Body of pancreas (tissue), 4 donors: ENCODE data around the gene AJAP1. TPM values are rescaled to one million over a fixed set of nuclear protein-coding genes. Genes with fewer than 3 reads are reported as not detected.

Experiments used
- ATAC-seq: fragments of 150-250 bp; one replicate; pipeline ENCODE4 v1.9.1; 2016
- DNase-seq, 4 donors: peaks; one replicate each; pipeline ENCODE4 v3.0.0-alpha.2; 2019
- H3K27ac ChIP-seq, 4 donors: fragments of 200-600 bp; sonication (generic); 1 replicate in 3 of 4; 2 replicates in 1 of 4; pipeline versions ENCODE4 v1.5.1 to v1.6.1; 2016 to 2019; ENCODE audit warnings: mild to moderate bottlenecking in 1 of 4, mixed read lengths in 1 of 4, moderate library complexity in 1 of 4
- H3K27me3 ChIP-seq, 2 donors: fragments of 200-600 bp; sonication (generic); one replicate each; pipeline ENCODE4 v1.6.0; 2016; ENCODE audit warnings: mild to moderate bottlenecking in 1 of 2
- H3K36me3 ChIP-seq, 2 donors: fragments of 200-600 bp; sonication (generic); replicated peaks in 1 of 2; 2 replicates each; pipeline ENCODE4 v1.5.1; 2016; ENCODE audit warnings: low read depth in 2 of 2; ENCODE audit not compliant: insufficient read depth in 1 of 2
- H3K4me1 ChIP-seq: fragments of 200-600 bp; sonication (generic); one replicate; pipeline ENCODE4 v1.6.0; 2016
- H3K4me3 ChIP-seq, 2 donors: fragments of 200-600 bp; sonication (generic); 1 replicate in 1 of 2; 2 replicates in 1 of 2; pipeline ENCODE4 v1.5.1; 2016 to 2019
- H3K9me3 ChIP-seq, 3 donors: fragments of 200-600 bp; sonication (generic); 1 replicate in 2 of 3; 2 replicates in 1 of 3; pipeline ENCODE4 v1.5.1; 2016
- POLR2A ChIP-seq, 3 donors: fragments of 450-650 bp; IDR thresholded peaks; one replicate each; pipeline ENCODE4 v1.6.1; 2016; ENCODE audit warnings: antibody characterized with exemption in 3 of 3, mild to moderate bottlenecking in 2 of 3
- WGBS, 2 donors: methylation state at CpG; one replicate each; pipeline ENCODE4 v1.1.5; 2017; 5-methylcytosine and 5-hydroxymethylcytosine counted together
- intact Hi-C: fragments of 100-400 bp; cut with DNase I; formaldehyde crosslinking; loops from one replicate; pipeline ENCODE4 v1.15.1; 2023
- total RNA-seq, 2 donors: library from RNA; depleted of rRNA; stranded (reverse); fragments of >200 nt; gene quantifications; one replicate each; pipeline ENCODE4 v1.1.0, GENCODE V29; 2016
- TF ChIP-seq, protein P1 (sequence below), 7 experiments: fragments of 450-650 bp in 4 of 7; fragments of 200-600 bp in 3 of 7; sonication (generic) in 3 of 7; IDR thresholded peaks; one replicate each; pipeline ENCODE4 v1.5.1; 2016 to 2019; ENCODE audit warnings: antibody characterized with exemption in 7 of 7

AJAP1 gene
- total RNA-seq, 2 donors from 2014 or later: 0.66 to 2.9 TPM

DNA sequence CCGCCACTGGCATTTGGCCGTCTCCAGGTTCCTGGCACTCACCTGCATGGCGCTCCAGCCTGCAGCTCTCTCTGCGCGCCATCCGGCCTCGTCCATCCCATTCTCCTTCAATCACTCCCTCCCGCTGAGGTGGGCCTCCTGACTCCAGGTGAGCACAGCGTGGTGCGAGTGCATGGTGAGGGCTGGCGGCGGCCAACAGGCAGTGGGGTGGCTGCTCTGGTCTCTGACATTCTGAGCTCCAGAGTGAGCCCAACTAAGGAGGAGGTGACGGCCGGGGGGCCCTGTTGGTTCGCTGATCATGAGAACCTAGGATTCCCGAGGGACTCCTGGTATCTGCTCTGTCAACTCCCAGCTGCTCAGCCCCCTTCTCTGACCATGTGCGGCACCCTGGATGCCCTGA lies 130.4 kb downstream of the AJAP1 start:
- no peak overlapping the region for H3K27ac ChIP-seq
- ATAC-seq: no peak
- 76 to 84% methylated on average over 12 to 17 of the region's 17 CpGs for WGBS, 2 donors
- intact Hi-C loops: no loop called here
- H3K4me1 ChIP-seq: no peaks in the 10 kb centered on the region
- no peaks in the 10 kb centered on the region for H3K9me3 ChIP-seq
- no peaks in the 10 kb centered on the region for H3K36me3 ChIP-seq
- no peak overlapping the region for H3K4me3 ChIP-seq
- no peak for TF ChIP-seq POLR2A (IDR thresholded peaks at IDR 0.05)
- TF ChIP-seq, protein P1, sequence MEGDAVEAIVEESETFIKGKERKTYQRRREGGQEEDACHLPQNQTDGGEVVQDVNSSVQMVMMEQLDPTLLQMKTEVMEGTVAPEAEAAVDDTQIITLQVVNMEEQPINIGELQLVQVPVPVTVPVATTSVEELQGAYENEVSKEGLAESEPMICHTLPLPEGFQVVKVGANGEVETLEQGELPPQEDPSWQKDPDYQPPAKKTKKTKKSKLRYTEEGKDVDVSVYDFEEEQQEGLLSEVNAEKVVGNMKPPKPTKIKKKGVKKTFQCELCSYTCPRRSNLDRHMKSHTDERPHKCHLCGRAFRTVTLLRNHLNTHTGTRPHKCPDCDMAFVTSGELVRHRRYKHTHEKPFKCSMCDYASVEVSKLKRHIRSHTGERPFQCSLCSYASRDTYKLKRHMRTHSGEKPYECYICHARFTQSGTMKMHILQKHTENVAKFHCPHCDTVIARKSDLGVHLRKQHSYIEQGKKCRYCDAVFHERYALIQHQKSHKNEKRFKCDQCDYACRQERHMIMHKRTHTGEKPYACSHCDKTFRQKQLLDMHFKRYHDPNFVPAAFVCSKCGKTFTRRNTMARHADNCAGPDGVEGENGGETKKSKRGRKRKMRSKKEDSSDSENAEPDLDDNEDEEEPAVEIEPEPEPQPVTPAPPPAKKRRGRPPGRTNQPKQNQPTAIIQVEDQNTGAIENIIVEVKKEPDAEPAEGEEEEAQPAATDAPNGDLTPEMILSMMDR (IDR thresholded peaks at IDR 0.05): no peak
- no peak for DNase-seq
- H3K27me3 ChIP-seq: no peaks in the 10 kb centered on the region

DNA sequence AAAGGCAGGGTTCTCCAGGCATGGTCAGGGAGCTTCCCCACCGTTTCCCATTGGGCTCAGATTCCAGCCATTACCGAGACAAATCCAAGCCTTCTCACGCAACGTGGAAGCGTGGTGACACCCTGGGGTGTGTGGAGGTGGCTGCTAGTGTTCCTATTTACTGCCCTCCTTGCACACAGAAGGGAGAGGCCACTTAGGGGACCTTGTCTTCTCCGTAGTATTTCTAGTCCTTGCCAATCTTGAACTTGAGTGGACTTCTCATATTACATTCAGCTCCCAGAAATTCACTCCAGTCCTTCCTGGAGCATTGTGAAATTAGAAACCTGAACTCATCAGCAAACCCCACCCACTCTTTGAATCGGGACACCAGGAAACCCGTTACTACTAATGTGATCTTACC lies 131.6 kb downstream of the AJAP1 start:
- H3K36me3 ChIP-seq: no peaks in the 10 kb centered on the region
- no peaks in the 10 kb centered on the region for H3K9me3 ChIP-seq
- TF ChIP-seq, protein P1 (IDR thresholded peaks at IDR 0.05): no peak
- no peak for TF ChIP-seq POLR2A (IDR thresholded peaks at IDR 0.05)
- no peak overlapping the region for H3K4me3 ChIP-seq
- ATAC-seq: no peak
- no peak for DNase-seq
- H3K27ac ChIP-seq: no peak overlapping the region
- 86% methylated on average over 8 of the region's 8 CpGs for WGBS, 2 donors
- intact Hi-C loops: no loop called here
- H3K4me1 ChIP-seq: no peaks in the 10 kb centered on the region
- no peaks in the 10 kb centered on the region for H3K27me3 ChIP-seq

DNA sequence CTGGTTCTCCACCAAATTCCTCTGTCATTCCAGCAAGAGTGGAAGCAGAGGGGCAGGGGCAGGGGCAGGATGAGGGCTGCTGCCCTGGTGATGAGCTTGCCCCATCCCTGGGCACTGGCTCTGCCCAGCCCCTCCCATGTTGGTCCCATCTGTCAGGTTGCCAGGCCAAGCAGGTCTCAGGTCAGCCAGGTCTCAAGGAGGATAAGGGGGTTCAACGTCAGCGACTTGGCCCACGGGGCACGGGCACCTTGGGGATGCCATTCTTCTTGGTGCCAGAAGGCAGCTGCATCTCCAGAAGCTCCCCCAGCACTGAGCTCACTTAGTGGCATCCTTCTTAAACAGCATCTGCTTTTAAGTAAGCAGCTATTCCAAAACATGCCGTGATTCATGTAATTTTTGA lies 133.1 kb downstream of the AJAP1 start:
- no peaks in the 10 kb centered on the region for H3K4me1 ChIP-seq
- DNase-seq (no peak), ATAC-seq (no peak)
- H3K4me3 ChIP-seq: no peak overlapping the region
- WGBS, 2 donors: 67 to 71% methylated on average over 5 of the region's 5 CpGs
- no peak for TF ChIP-seq POLR2A (IDR thresholded peaks at IDR 0.05)
- TF ChIP-seq, protein P1 (IDR thresholded peaks at IDR 0.05): no peak
- H3K27me3 ChIP-seq: no peaks in the 10 kb centered on the region
- no peaks in the 10 kb centered on the region for H3K9me3 ChIP-seq
- no peaks in the 10 kb centered on the region for H3K36me3 ChIP-seq
- intact Hi-C loops: no loop called here
- no peak overlapping the region for H3K27ac ChIP-seq

DNA sequence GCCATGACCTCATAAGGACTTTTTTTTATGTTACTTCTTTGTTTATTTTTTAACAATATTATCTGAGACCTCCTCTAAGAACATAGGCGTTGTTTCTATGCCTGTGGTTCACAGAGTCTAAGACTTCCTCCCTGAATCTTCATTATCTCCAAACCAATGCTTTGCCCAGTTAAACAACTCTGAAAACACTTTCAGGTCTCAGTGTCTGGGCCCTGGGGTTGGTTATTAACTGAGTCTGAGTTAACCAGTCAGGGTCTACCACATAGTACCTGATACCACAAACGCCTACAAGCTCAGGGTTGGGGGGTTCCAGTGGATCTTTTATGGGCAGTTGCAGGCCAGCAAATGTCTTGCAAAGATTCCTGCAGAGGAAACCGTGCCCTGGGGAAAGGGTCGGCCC lies 138.2 kb downstream of the AJAP1 start:
- TF ChIP-seq, protein P1 (IDR thresholded peaks at IDR 0.05): no peak
- 55% methylated on average over 3 to 4 of the region's 4 CpGs for WGBS, 2 donors

DNA sequence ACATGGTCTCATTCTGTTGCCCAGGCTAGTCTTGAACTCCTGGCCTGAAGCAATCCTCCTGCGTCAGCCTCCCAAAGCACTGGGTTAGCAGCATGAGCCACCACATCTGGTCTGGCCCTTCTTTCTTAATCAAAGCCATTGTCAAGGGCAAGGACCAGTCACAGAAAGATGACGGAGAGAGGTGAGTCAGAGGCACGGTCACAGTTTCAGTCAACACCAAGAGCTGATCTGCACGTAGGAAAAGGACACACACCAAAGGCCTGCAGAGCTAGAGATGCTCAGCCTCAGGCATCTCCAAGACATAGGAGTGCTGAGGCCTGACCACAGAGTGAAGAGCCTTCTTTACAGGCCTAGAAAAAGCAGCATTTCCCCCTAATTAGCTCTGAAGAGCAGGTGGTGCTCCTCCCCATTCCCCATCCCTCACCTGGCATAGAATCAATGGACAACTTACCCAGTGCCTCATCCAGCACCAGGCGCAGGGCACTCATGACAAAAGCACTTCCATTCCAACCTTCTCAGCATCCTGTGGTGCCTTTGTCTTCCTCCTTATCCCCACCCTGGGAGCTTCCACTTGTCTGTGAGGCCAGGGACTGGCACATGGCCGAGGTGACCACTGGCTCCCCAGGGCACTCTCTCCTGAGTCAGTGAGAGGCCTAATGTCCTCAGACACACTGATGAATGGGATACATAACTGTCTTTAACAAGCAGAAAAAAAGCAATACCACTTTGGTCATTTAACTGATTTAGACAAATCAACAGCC lies 139.8 kb downstream of the AJAP1 start:
- Histone ChIP-seq H3K4me1 (no peaks in the 10 kb centered on the region), H3K27ac (no peak overlapping the region), H3K27me3 (no peaks in the 10 kb centered on the region), H3K4me3 (no peak overlapping the region), H3K36me3 (no peaks in the 10 kb centered on the region), H3K9me3 (peaks cover 0 to 6% (median 0%) of the 10 kb centered on the region in 3 donors)
- ATAC-seq: no peak
- 74 to 81% methylated on average over 6 of the region's 6 CpGs for WGBS, 2 donors
- DNase-seq: no peak
- TF ChIP-seq, protein P1 (IDR thresholded peaks at IDR 0.05): no peak
- TF ChIP-seq POLR2A (IDR thresholded peaks at IDR 0.05): no peak
- intact Hi-C loops: no loop called here

More for the DNA sequence above, 138.2 kb downstream of the AJAP1 start:
- Histone ChIP-seq H3K9me3 (peaks cover 0 to 6% (median 0%) of the 10 kb centered on the region in 3 donors), H3K4me1 (no peaks in the 10 kb centered on the region), H3K27ac (no peak overlapping the region), H3K36me3 (no peaks in the 10 kb centered on the region), H3K4me3 (no peak overlapping the region), H3K27me3 (no peaks in the 10 kb centered on the region)
- intact Hi-C loops: no loop called here
- DNase-seq (no peak), ATAC-seq (no peak)
